DOHH2 (cell line): Measurements from ENCODE around the gene PREX1.

Source experiments
- CTCF ChIP-seq: fragments of 200-600 bp; sonication (generic); IDR thresholded peaks from one replicate; pipeline ENCODE4 v1.5.1; 2014; ENCODE audit warnings: antibody characterized with exemption, mild to moderate bottlenecking, low read depth, low read length; ENCODE audit not compliant: poor library complexity, severe bottlenecking
- EZH2phosphoT487 ChIP-seq: fragments of 200-600 bp; sonication (generic); IDR thresholded peaks from 2 replicates; pipeline ENCODE4 v1.6.1; 2017; ENCODE audit warnings: borderline replicate concordance, mild to moderate bottlenecking, antibody characterized with exemption, low read length, moderate library complexity, mixed read lengths

GRCh38 chr20:48636301-48636700 lies 191.5 kb downstream of the PREX1 start:
- TF ChIP-seq EZH2phosphoT487 (no peak), CTCF (no peak)
